ENCODE measurements around the gene MCIDAS.

Gene MCIDAS

DNA sequence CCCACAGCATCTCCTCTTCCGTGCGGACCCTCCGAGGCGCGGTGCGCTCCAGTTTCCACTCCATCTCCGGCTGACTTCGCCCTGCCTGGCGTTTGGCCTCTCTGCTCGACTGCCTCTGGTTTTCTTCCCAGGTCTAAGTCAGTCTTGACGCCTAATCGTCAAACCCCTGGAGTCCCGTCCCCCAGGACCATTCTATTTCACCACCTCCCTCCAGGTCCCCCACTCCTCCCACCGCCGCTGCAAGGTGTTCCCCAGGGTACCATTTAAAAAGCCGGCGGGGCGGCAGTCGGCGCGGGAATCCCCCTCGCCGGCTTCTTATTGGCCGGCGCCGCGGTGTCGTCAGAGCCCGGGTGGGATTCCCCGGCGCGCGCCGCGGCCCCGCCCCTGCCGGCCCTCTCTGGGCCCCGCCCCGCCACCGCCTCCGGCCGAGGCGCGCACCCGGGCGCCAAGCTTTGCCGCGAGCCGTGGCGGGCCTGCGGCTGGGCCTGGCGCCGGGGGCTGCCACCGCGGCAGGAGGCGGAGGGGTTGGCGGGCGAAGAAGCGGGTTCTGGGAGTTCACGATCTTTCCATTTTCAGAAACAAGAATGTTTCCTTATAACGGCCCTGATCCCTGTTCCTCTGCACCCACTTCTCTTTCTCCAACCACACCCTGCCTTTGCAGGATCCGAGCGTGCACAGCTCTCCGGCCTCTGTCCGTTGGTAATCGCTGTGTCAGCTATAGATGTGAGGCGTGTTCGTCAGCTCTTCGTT, 54.0 kb downstream of the MCIDAS start, which contains the start of gene CDC20B:
TSS of gene CDC20B (minus strand) at position 241 of the 750 bp plus-strand sequence. CDS start at position 64, 177 bp downstream.
- peak; percentile 41 for DNase-seq (ENCODE audit: low read depth, low spot score)
- peak within 1 kb of the TSS; percentile 56 for H3K4me3 ChIP-seq (ENCODE audit: low read length)

DNA sequence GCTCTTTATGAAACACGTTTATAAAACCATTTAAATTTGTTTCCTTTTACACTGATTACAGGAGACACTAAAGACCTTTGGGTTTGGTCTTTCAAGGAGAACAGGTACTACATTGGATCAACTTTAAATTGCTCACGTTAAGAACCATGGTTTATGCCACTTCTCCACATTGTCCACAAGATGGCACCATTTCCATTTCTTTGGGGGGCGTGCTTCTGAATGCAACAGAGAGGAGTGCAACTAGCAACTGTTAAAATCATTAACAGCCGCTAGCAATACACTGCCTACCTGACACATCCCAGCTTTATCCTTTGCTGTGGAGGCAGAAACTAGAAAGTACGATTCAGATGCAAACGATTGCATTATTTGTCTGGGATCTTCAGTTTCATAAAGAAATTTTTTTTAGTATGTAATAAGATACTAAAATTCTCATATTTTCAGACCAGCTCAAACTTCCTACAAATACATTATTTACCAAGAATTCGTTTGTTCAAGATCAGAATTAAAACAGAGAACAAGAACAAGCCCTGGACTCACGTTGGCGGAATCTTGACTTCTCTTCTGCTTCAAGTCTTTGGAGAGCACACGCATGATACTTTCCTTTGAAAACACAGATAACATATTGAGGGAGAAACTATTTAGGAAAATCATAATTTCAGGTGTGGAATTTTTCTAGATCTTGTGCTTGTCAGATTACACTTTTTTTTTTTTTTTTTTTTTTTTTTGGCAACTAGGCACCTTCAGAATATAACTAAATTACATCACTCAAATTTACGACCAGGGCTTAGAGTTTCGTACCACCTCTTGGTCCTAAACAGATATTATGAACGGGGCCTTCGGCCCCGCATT, 54.8 kb downstream of the MCIDAS start:
- peak; percentile 84 for DNase-seq (ENCODE audit: low read depth, low spot score)

DNA sequence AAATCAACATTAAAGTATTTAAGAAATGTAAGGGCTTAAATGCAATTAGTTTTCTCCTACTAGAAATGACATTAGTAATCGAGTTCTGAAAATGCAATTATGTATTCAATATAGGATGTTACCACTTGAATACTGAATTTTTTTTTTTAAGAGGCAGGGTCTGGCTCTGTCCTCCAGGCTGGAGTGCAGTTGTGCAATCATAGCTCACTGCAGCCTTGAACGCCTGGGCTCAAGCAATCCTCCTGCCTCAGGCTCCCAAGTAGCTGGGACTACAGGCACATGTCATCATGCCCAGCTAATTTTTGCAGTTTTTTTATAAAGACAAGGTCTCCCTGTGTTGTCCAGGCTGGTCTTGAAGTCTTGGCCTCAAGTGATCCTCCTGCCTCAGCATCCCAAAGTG, 55.6 kb downstream of the MCIDAS start:
- DNase-seq (ENCODE audit: low read depth, low spot score): no peak
- no peak overlapping the region for H3K4me3 ChIP-seq (ENCODE audit: low read length)

More for the DNA sequence above, 54.8 kb downstream of the MCIDAS start:
- H3K4me3 ChIP-seq (ENCODE audit: low read length): peak overlapping the region; percentile 56

All from Jurkat, Clone E6-1 (cell line).